GM23338 (cell line): ENCODE results near the gene CTRB2. TPM values are rescaled to one million over a fixed set of nuclear protein-coding genes. Genes with fewer than 3 reads are reported as not detected.

ENCODE experiments used
- ATAC-seq: fragments of 200-7000 bp; cut with Tn5 transposase; 3 replicates; pipeline ENCODE4 v1.9.1; 2020
- DNase-seq: peaks from one replicate; pipeline ENCODE4 v3.0.0-alpha.2; 2015; ENCODE audit warnings: low spot score
- H2AFZ ChIP-seq: fragments of 200-600 bp; sonication (generic); 2 replicates; pipeline ENCODE4 v1.8.0; 2016; ENCODE audit warnings: antibody characterized with exemption, mild to moderate bottlenecking, moderate library complexity
- H3F3A ChIP-seq: fragments of 200-600 bp; sonication (generic); replicated peaks from 2 replicates; pipeline ENCODE4 v1.8.0; 2017; ENCODE audit warnings: antibody characterized with exemption, mixed run types, low read depth
- H3K27ac ChIP-seq: fragments of 200-600 bp; sonication (generic); 2 replicates; pipeline ENCODE4 v1.6.1; 2016; ENCODE audit warnings: low read depth
- H3K27me3 ChIP-seq: fragments of 200-600 bp; sonication (generic); 2 replicates; pipeline ENCODE4 v1.8.0; 2016; ENCODE audit warnings: mild to moderate bottlenecking, mixed run types, moderate library complexity; ENCODE audit not compliant: insufficient read depth
- H3K36me3 ChIP-seq: fragments of 200-600 bp; sonication (generic); 2 replicates; pipeline ENCODE4 v1.8.0; 2016; ENCODE audit warnings: mild to moderate bottlenecking; ENCODE audit not compliant: insufficient read depth
- H3K4me1 ChIP-seq: fragments of 200-600 bp; sonication (generic); 2 replicates; pipeline ENCODE4 v1.8.0; 2016; ENCODE audit warnings: mild to moderate bottlenecking, moderate library complexity; ENCODE audit not compliant: insufficient read depth
- H3K4me2 ChIP-seq: fragments of 200-600 bp; sonication (generic); 2 replicates; pipeline ENCODE4 v1.7.1; 2017; ENCODE audit warnings: mixed run types
- H3K4me3 ChIP-seq: fragments of 200-600 bp; sonication (generic); 2 replicates; pipeline ENCODE4 v1.6.1; 2016; ENCODE audit warnings: mixed run types
- H3K79me2 ChIP-seq: fragments of 200-600 bp; sonication (generic); replicated peaks from 2 replicates; pipeline ENCODE4 v1.8.0; 2017; ENCODE audit warnings: mild to moderate bottlenecking; ENCODE audit not compliant: insufficient read depth
- H3K9me2 ChIP-seq: fragments of 200-600 bp; sonication (generic); 2 replicates; pipeline ENCODE4 v1.8.0; 2017; ENCODE audit not compliant: insufficient read depth
- H4K20me1 ChIP-seq: fragments of 200-600 bp; sonication (generic); replicated peaks from 2 replicates; pipeline ENCODE4 v1.8.0; 2017; ENCODE audit warnings: mild to moderate bottlenecking; ENCODE audit not compliant: insufficient read depth
- H3K27ac Mint-ChIP-seq: 2 replicates; pipeline ENCODE4 v1.8.0; 2020; ENCODE audit warnings: inconsistent platforms, mild to moderate bottlenecking, moderate library complexity, mixed read lengths
- H3K27me3 Mint-ChIP-seq: 3 replicates; pipeline ENCODE4 v1.8.0; 2022; ENCODE audit warnings: low read depth, mild to moderate bottlenecking, moderate library complexity, mixed read lengths, inconsistent platforms; ENCODE audit not compliant: insufficient read depth, poor library complexity
- H3K36me3 Mint-ChIP-seq: 3 replicates; pipeline ENCODE4 v1.8.0; 2021; ENCODE audit warnings: low read depth, mild to moderate bottlenecking, inconsistent platforms, moderate library complexity, mixed read lengths
- H3K4me1 Mint-ChIP-seq: 3 replicates; pipeline ENCODE4 v1.8.0; 2020; ENCODE audit warnings: mild to moderate bottlenecking, inconsistent platforms, mixed read lengths
- H3K4me3 Mint-ChIP-seq: 3 replicates; pipeline ENCODE4 v1.8.0; 2021; ENCODE audit warnings: moderate library complexity, mild to moderate bottlenecking, inconsistent platforms, mixed read lengths
- H3K9me3 Mint-ChIP-seq: 3 replicates; pipeline ENCODE4 v1.8.0; 2020; ENCODE audit warnings: moderate library complexity, mild to moderate bottlenecking, inconsistent platforms, mixed read lengths
- EZH2phosphoT487 ChIP-seq: fragments of 200-600 bp; sonication (generic); IDR thresholded peaks from one replicate; pipeline ENCODE4 v1.8.1; 2018; ENCODE audit warnings: antibody characterized with exemption; ENCODE audit not compliant: unreplicated experiment
- JUNB ChIP-seq: IDR thresholded peaks from one replicate; pipeline ENCODE4 v1.6.1; 2016; ENCODE audit warnings: antibody characterized with exemption; ENCODE audit not compliant: unreplicated experiment
- NANOG ChIP-seq: IDR thresholded peaks from 2 replicates; pipeline ENCODE4 v1.6.1; 2016; ENCODE audit warnings: antibody characterized with exemption, borderline replicate concordance
- POLR2AphosphoS5 ChIP-seq: IDR thresholded peaks from 2 replicates; pipeline ENCODE4 v1.6.1; 2016; ENCODE audit warnings: antibody characterized with exemption, low read depth
- STAT1 ChIP-seq: IDR thresholded peaks from one replicate; pipeline ENCODE4 v1.6.1; 2016; ENCODE audit warnings: antibody characterized with exemption; ENCODE audit not compliant: unreplicated experiment
- ZNF114 ChIP-seq: fragments of 250-450 bp; sonication (Bioruptor Pico); IDR thresholded peaks from 2 replicates; pipeline ENCODE4 v1.5.0; 2020; ENCODE audit warnings: mild to moderate bottlenecking, moderate library complexity
- ZNF331 ChIP-seq: fragments of 250-450 bp; sonication (Bioruptor Pico); IDR thresholded peaks from 2 replicates; pipeline ENCODE4 v1.5.0; 2020; ENCODE audit warnings: low read depth, mild to moderate bottlenecking, moderate library complexity
- polyA plus RNA-seq: library from polyadenylated mRNA; unstranded; fragments of >200 nt; fragmentation: Nextera tagmentation; extraction: Ambion mirVana; gene quantifications from 2 replicates; pipeline ENCODE4 v1.2.1, GENCODE V29; 2016
- total RNA-seq: library from RNA; depleted of rRNA; stranded (reverse); fragments of >200 nt; shearing (Covaris generic); gene quantifications from 2 replicates; pipeline ENCODE4 v1.2.3, GENCODE V29; 2014
- TF ChIP-seq, protein P1 (sequence below): IDR thresholded peaks from one replicate; pipeline ENCODE4 v1.6.1; 2018; ENCODE audit warnings: antibody characterized with exemption; ENCODE audit not compliant: unreplicated experiment
- TF ChIP-seq, protein P2 (sequence below): IDR thresholded peaks from 2 replicates; pipeline ENCODE4 v1.6.1; 2016; ENCODE audit warnings: antibody characterized with exemption
- TF ChIP-seq, protein P3 (sequence below), 2 experiments: fragments of 200-600 bp in 1 of 2; sonication (generic) in 1 of 2; conservative IDR thresholded peaks; 2 replicates each; pipeline versions ENCODE4 v1.5.1 to v1.6.1; 2016 to 2017; ENCODE audit warnings: antibody characterized with exemption in 2 of 2, low read depth in 2 of 2, mild to moderate bottlenecking in 2 of 2, moderate library complexity in 1 of 2

The CTRB2 gene
- total and polyA plus RNA-seq, 2 experiments from 2014 or later: not detected

DNA sequence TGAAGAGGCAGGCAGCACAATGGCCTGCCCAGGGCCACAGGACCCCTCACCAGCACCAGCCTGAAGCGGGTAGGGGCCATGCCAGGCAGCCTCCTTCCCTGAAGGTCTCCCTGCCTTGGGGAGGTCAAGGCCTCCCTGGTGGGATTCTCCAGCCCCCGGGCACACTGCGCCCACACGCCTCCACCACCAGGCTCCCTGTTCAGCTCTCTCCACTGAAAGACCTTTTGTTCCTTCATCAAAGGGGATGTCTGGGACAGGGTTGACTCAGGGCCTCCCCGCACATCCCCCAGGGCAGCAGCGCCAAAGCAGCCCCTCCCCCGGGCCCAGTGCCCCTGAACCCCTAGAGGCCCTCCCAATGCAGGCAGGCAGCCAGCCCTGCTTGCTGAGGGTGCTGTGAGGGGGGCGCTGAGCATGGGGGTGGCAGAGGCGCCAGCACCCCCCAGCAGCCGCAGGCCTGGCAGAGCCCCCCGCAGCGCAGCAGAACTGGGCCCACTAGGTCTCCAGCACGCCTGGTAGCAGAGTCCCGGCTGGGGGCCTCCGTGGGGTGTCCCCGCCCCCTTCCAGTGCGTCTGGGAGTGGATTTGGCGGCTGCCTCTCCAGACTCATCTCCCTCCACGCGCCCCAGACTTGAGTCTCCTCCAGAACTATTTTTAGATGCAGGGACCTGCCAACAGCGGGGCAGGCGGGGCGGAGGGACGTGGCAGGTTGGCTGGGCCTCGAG is 31.3 kb upstream of the CTRB2 start:
- H2AFZ ChIP-seq: no peak overlapping the region
- no peak overlapping the region for H3K4me2 ChIP-seq
- Mint-ChIP-seq H3K4me1 (peaks cover 26% of the 10 kb centered on the region), H3K27ac (no peak overlapping the region), H3K27me3 (peaks cover 27% of the 10 kb centered on the region), H3K4me3 (no peak overlapping the region), H3K36me3 (peaks cover 64% of the 10 kb centered on the region), H3K9me3 (no peaks in the 10 kb centered on the region; the same call in 1 of the 3 replicates)
- no peak for DNase-seq
- H3K4me1 ChIP-seq: no peaks in the 10 kb centered on the region; the same call in 1 of the 2 replicates
- TF ChIP-seq, protein P1, sequence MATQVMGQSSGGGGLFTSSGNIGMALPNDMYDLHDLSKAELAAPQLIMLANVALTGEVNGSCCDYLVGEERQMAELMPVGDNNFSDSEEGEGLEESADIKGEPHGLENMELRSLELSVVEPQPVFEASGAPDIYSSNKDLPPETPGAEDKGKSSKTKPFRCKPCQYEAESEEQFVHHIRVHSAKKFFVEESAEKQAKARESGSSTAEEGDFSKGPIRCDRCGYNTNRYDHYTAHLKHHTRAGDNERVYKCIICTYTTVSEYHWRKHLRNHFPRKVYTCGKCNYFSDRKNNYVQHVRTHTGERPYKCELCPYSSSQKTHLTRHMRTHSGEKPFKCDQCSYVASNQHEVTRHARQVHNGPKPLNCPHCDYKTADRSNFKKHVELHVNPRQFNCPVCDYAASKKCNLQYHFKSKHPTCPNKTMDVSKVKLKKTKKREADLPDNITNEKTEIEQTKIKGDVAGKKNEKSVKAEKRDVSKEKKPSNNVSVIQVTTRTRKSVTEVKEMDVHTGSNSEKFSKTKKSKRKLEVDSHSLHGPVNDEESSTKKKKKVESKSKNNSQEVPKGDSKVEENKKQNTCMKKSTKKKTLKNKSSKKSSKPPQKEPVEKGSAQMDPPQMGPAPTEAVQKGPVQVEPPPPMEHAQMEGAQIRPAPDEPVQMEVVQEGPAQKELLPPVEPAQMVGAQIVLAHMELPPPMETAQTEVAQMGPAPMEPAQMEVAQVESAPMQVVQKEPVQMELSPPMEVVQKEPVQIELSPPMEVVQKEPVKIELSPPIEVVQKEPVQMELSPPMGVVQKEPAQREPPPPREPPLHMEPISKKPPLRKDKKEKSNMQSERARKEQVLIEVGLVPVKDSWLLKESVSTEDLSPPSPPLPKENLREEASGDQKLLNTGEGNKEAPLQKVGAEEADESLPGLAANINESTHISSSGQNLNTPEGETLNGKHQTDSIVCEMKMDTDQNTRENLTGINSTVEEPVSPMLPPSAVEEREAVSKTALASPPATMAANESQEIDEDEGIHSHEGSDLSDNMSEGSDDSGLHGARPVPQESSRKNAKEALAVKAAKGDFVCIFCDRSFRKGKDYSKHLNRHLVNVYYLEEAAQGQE: no peak
- no peak for TF ChIP-seq NANOG
- TF ChIP-seq ZNF114 (CRISPR knock-in tag): no peak
- no peak for TF ChIP-seq STAT1
- TF ChIP-seq POLR2AphosphoS5: no peak
- peaks cover 50% of the 10 kb centered on the region for H3K79me2 ChIP-seq
- ATAC-seq: peak; percentile 11
- H4K20me1 ChIP-seq: peaks cover 5% of the 10 kb centered on the region
- H3K27ac ChIP-seq: peak overlapping the region; percentile 87
- peaks cover 4% of the 10 kb centered on the region; the same call in 1 of the 2 replicates for H3K36me3 ChIP-seq
- no peaks in the 10 kb centered on the region for H3K27me3 ChIP-seq
- H3K4me3 ChIP-seq: no peak overlapping the region
- H3F3A ChIP-seq: peaks cover 10% of the 10 kb centered on the region; the same call in 1 of the 2 replicates
- H3K9me2 ChIP-seq: no peaks in the 10 kb centered on the region

DNA sequence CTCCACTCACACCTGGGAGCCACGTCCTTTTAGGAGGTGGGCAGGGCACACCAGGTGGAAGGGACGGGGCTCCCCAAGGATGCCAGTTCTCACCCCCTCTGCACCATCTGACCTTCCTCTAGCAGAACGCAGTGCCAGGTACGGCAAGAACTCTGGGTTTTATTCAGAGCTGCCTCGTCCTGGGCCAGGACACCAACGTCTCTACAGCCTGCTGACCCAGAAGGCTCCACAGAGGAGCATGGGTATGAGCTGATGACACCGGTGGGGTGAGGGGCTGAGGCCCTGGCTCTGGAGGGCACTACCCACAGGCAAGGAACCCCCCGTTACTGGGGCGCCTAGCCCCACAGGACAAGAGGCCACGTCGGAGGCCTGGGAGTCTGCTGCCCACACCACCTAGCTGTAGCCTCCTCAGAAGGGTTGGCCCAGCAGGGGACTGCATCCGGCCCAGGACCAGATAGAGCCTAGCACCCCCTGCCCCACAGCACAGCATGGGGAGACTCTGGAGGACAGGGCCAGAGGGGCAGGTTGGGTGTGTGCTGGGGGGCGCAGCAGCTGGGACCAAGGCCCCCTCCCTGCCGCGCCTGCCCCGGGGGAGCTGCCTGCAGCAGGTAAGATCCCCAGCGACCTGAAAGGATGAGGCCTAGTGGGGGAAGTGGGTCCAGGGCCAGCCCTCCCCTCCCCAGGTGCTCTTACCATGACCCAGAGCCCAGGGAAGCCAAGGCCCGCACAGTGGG is 30.6 kb upstream of the CTRB2 start:
- Histone ChIP-seq H2AFZ (no peak overlapping the region), H4K20me1 (peaks cover 5% of the 10 kb centered on the region), H3K36me3 (peaks cover 12% of the 10 kb centered on the region; the same call in 1 of the 2 replicates), H3K4me2 (no peak overlapping the region), H3K79me2 (peaks cover 52% of the 10 kb centered on the region), H3K27me3 (no peaks in the 10 kb centered on the region), H3K4me1 (no peaks in the 10 kb centered on the region; the same call in 1 of the 2 replicates), H3K4me3 (no peak overlapping the region), H3K9me2 (no peaks in the 10 kb centered on the region), H3F3A (peaks cover 15% of the 10 kb centered on the region), H3K27ac (0 out of 2 replicates have a peak overlapping the region, but pooled peaks have one; percentile 87)
- no peak overlapping the region for H3K4me3 Mint-ChIP-seq
- peaks cover 23% of the 10 kb centered on the region for H3K4me1 Mint-ChIP-seq
- no peaks in the 10 kb centered on the region; the same call in 2 of the 3 replicates for H3K9me3 Mint-ChIP-seq
- no peak; the same call in 2 of the 3 replicates for ATAC-seq
- DNase-seq: no peak
- peaks cover 64% of the 10 kb centered on the region for H3K36me3 Mint-ChIP-seq
- H3K27ac Mint-ChIP-seq: no peak overlapping the region
- H3K27me3 Mint-ChIP-seq: peaks cover 27% of the 10 kb centered on the region
- TF ChIP-seq ZNF114 (CRISPR knock-in tag) (no peak), EZH2phosphoT487 (no peak), STAT1 (no peak), ZNF331 (CRISPR knock-in tag) (no peak), JUNB (no peak), POLR2AphosphoS5 (no peak)
- TF ChIP-seq, protein P2, sequence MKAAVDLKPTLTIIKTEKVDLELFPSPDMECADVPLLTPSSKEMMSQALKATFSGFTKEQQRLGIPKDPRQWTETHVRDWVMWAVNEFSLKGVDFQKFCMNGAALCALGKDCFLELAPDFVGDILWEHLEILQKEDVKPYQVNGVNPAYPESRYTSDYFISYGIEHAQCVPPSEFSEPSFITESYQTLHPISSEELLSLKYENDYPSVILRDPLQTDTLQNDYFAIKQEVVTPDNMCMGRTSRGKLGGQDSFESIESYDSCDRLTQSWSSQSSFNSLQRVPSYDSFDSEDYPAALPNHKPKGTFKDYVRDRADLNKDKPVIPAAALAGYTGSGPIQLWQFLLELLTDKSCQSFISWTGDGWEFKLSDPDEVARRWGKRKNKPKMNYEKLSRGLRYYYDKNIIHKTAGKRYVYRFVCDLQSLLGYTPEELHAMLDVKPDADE: no peak
- TF ChIP-seq, protein P3, sequence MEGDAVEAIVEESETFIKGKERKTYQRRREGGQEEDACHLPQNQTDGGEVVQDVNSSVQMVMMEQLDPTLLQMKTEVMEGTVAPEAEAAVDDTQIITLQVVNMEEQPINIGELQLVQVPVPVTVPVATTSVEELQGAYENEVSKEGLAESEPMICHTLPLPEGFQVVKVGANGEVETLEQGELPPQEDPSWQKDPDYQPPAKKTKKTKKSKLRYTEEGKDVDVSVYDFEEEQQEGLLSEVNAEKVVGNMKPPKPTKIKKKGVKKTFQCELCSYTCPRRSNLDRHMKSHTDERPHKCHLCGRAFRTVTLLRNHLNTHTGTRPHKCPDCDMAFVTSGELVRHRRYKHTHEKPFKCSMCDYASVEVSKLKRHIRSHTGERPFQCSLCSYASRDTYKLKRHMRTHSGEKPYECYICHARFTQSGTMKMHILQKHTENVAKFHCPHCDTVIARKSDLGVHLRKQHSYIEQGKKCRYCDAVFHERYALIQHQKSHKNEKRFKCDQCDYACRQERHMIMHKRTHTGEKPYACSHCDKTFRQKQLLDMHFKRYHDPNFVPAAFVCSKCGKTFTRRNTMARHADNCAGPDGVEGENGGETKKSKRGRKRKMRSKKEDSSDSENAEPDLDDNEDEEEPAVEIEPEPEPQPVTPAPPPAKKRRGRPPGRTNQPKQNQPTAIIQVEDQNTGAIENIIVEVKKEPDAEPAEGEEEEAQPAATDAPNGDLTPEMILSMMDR (conservative IDR thresholded peaks at IDR 0.05; ENCODE audit: low read depth in 2 of 2): no peak
- TF ChIP-seq, protein P1: no peak
